ENCODE measurements around the gene CPB2.

Gene CPB2

GRCh38 chr13:46031581-46032263 lies 73.1 kb downstream of the CPB2 start:
- in situ Hi-C loops (cut with MboI; ENCODE audit: low sequenced_read_pairs, unreplicated experiment): no loop called here
- no peak for DNase-seq (ENCODE audit: low spot score)
- no peak for TF ChIP-seq CTCF (IDR thresholded peaks at IDR 0.05; ENCODE audit: borderline replicate concordance, control extremely low read depth, extremely low read depth, insufficient read depth, missing control alignments)

GRCh38 chr13:46025157-46025556 lies 79.7 kb downstream of the CPB2 start:
- in situ Hi-C loops (cut with MboI; ENCODE audit: low sequenced_read_pairs, unreplicated experiment): no loop called here
- DNase-seq (ENCODE audit: low spot score): no peak
- no peak for TF ChIP-seq CTCF (IDR thresholded peaks at IDR 0.05; ENCODE audit: borderline replicate concordance, control extremely low read depth, extremely low read depth, insufficient read depth, missing control alignments)

GRCh38 chr13:46022481-46022880 lies 82.4 kb downstream of the CPB2 start:
- DNase-seq (ENCODE audit: low spot score): no peak
- in situ Hi-C loops (cut with MboI; ENCODE audit: low sequenced_read_pairs, unreplicated experiment): no loop called here
- TF ChIP-seq CTCF (IDR thresholded peaks at IDR 0.05; ENCODE audit: borderline replicate concordance, control extremely low read depth, extremely low read depth, insufficient read depth, missing control alignments): no peak

- DNase-seq (ENCODE audit: low spot score): no peak
- TF ChIP-seq CTCF (IDR thresholded peaks at IDR 0.05; ENCODE audit: borderline replicate concordance, control extremely low read depth, extremely low read depth, insufficient read depth, missing control alignments): no peak
- in situ Hi-C loops (cut with MboI; ENCODE audit: low sequenced_read_pairs, unreplicated experiment): no loop called here
Measured at GRCh38 chr13:46016216-46016615, 88.6 kb downstream of the CPB2 start.

GRCh38 chr13:46015366-46015765 lies 89.5 kb downstream of the CPB2 start:
- DNase-seq (ENCODE audit: low spot score): no peak
- no peak for TF ChIP-seq CTCF (IDR thresholded peaks at IDR 0.05; ENCODE audit: borderline replicate concordance, control extremely low read depth, extremely low read depth, insufficient read depth, missing control alignments)
- in situ Hi-C loops (cut with MboI; ENCODE audit: low sequenced_read_pairs, unreplicated experiment): no loop called here

- DNase-seq (ENCODE audit: low spot score): no peak
- in situ Hi-C loops (cut with MboI; ENCODE audit: low sequenced_read_pairs, unreplicated experiment): no loop called here
- TF ChIP-seq CTCF (IDR thresholded peaks at IDR 0.05; ENCODE audit: borderline replicate concordance, control extremely low read depth, extremely low read depth, insufficient read depth, missing control alignments): no peak
Measured at GRCh38 chr13:46012404-46012803, 92.4 kb downstream of the CPB2 start.
